ENCODE data around the gene GSE1.
A peak's percentile ranks its signal among the peaks of the same experiment; 100 is the strongest.

Gene GSE1

GRCh38 chr16:85709766-85710585 is 96.9 kb downstream of the GSE1 start:
- no peak for DNase-seq

- no peak for DNase-seq
These were observed 97.6 kb downstream of the GSE1 start for GRCh38 chr16:85710732-85711131.

- no peak for DNase-seq
These were observed 99.0 kb downstream of the GSE1 start for GRCh38 chr16:85711982-85712587.

- DNase-seq = no peak
These were observed 99.7 kb downstream of the GSE1 start for GRCh38 chr16:85712801-85713200.

GRCh38 chr16:85715169-85716021 is 102.3 kb downstream of the GSE1 start:
- no peak for DNase-seq

- no peak for DNase-seq
These were observed 103.0 kb downstream of the GSE1 start for GRCh38 chr16:85716022-85716679.

- no peak for DNase-seq
These were observed 103.5 kb downstream of the GSE1 start for GRCh38 chr16:85716680-85717038.

- DNase-seq = peak; percentile 68
These were observed 104.5 kb downstream of the GSE1 start for GRCh38 chr16:85717393-85718152.

GRCh38 chr16:85718153-85718477 is 105.0 kb downstream of the GSE1 start:
- no peak for DNase-seq

GRCh38 chr16:85718682-85719081 is 105.6 kb downstream of the GSE1 start:
- peak; percentile 4 for DNase-seq

GRCh38 chr16:85719605-85720301 is 106.6 kb downstream of the GSE1 start:
- no peak for DNase-seq

GRCh38 chr16:85720302-85720637 is 107.1 kb downstream of the GSE1 start:
- no peak for DNase-seq

GRCh38 chr16:85722128-85722893 is 109.2 kb downstream of the GSE1 start:
- DNase-seq = no peak

- DNase-seq = no peak
These were observed 111.2 kb downstream of the GSE1 start for GRCh38 chr16:85724126-85724879.

GRCh38 chr16:85724936-85725335 is 111.8 kb downstream of the GSE1 start:
- no peak for DNase-seq

All from inflammatory macrophage treated with lipopolysaccharide for 4 hours (primary cell).